Activated naive CD4-positive, alpha-beta T cell (primary cell): Measurements from ENCODE around the gene GPHA2.

Experiments used
- DNase-seq, 4 experiments: peaks; one replicate each; lab custom pipeline; 2025; lab: John Stamatoyannopoulos, UW

GPHA2 gene

GRCh38 chr11:64909653-64910343, 25.9 kb downstream of the GPHA2 start:
- no peak for DNase-seq

GRCh38 chr11:64908766-64909165, 26.9 kb downstream of the GPHA2 start:
- DNase-seq, result no peak

GRCh38 chr11:64906314-64906635, 29.4 kb downstream of the GPHA2 start:
- DNase-seq, result no peak

DNA sequence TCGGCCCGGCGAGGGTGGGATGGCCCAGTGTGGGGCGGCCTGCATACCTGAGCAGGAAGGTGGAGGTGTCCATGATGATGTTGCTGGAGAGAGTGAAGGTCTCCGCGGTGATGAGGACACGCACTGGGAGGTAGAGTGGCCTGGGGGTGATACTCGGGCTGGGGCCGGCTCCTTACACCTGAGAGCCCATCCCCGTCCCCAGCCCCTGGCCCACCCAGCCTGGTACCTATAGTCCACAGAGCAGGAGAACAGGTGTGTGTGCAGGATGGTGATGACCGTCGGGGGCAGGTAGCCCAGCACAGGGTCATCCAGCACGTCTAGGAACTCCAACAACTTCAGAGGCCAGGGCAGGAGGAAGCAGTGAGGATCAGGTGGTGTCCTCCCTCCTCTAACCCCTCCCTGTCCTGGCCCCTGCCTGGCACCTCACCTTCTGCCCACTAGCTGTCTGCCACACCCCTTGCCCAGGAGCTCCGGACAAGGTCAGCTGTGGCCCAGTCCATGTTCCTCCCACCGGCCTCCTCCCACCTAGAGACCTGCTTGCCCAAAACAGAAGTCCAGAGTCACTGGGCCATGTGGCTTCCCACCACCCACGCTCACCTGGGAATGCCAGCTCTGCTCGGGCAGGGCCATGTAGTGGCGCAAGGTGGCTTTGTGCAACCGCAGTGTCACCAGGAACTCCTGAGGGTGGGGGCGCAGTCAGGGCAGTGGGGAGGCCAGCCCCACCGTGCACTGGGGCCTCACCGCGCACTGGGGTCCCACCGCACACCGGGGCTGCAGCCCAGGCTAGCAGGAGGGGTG, 30.0 kb downstream of the GPHA2 start:
- no peak for DNase-seq

- no peak for DNase-seq
These were observed 32.3 kb downstream of the GPHA2 start for GRCh38 chr11:64903291-64903833.

DNA sequence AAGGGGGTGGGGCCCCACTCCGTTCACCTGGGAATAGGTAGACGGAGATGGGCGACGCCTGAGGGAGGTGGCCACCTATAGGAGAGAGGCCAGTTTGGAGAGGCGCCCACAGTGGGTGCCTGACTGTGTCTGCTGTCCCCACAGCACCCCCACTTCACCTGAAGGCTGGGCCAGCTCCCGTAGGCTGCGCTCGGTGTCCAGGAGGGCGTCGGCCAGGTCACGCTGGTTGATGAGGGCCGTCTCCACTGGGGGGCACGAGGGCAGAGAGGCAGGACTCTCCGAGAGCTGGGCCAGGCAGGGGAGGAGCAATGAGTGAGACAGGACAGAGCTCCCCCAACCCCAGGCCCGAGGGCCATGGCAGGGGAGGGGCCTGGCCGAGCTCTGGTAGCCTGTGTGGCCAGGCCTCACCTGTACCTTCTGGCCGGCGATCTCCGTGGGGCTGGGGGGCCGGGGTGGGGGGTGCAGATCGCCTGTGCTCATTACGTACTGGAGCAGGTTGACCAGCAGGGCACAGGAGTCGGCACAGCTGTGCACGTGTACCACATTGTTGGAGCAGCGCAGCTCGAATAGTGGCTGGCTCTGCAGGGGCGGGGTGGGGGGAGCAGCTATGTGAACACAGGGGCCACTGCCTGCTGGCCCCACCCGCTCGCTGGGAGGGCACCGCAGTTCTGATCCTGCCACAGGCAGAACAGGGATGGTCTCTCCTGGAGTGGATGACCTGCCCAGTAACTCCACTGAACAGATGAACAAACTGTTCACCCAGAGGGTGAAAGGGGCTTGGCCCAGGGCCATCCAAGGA, 33.4 kb downstream of the GPHA2 start:
- DNase-seq, result no peak

- DNase-seq, result no peak
These were observed 34.9 kb downstream of the GPHA2 start for GRCh38 chr11:64900774-64901173.

- peak in 1 of 4 experiments; percentile 25 for DNase-seq
These were observed 35.4 kb downstream of the GPHA2 start for GRCh38 chr11:64900263-64900678.

GRCh38 chr11:64898541-64898940, 37.2 kb downstream of the GPHA2 start:
- DNase-seq, result no peak

DNA sequence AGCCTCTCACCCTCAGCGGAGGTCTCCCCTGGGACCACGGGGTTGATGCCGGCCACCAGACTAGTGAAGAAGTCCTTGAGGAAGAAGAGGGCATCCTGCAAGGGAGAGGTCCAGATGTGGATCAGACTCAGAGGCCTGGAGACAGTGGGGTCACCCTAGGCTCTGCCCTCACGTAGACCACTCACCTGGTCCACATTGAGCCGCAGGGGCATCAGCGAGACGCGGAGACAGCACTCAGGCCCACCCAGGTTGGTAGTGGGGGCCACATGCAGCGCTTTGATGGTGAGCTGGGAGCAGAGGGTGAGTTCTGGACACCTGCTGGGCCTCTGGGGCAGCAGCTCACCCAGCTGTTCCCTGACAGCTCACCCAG, 37.6 kb downstream of the GPHA2 start:
- no peak for DNase-seq

DNA sequence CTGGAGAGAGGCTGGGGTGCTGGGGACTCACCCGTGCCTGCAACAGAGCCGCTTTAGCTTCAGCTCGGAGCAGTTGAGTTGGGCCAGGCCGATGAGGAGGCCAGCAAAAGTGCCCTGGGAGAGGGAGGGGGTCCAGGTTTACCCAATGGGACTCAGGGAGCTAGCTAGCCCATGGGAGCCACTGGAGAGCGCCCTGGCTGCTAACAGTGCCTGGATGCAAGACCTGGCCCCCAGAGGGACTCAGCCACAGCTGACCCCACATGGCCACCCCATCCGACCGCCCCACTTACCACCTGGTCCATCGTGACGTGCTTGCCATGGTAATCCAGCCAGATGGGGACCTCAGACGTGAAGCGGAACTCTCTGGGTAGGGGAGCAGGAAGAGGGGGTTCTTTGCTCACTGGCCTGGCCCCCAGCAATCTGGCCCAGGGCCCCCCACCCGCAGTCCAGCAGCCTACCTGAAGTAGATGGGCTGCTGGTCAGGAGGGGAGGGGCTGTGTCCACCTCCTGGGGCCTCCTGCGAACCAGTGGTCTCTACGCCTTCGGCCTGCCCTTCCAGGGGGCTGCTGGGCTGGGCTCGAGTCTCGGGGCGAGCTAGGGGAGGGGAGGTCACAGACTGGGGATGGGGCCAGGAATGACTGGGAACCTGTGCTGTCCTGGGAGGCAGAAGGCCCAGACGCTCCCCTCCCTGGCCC, 38.2 kb downstream of the GPHA2 start:
- DNase-seq, result no peak

DNA sequence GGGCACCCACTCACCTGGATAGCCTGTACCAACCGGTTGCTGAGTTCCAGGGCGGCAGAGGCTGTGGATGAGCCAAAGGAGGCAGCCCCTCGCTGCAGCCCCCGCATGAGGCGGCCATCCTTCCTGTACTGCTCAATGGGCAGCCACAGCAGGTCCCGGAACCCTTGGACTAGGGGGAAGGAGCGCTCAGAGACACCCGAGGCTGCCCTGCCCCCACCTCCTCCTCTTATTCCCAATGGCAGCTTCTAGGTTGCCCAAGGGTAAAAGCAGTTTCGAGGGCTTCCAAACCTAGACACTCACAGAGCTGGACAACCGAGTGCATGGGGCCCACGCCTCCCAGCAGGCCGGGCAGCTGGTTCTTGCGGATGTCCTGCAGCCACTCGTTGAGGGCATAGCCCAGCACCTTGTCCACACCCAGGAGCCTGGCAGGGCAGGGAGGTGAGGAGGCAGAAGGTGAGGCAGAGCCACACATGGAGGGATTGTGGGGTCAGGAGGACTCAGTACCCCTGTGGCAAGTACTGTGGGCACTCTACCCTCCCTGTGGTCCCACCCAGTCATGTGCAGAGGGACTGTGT, 39.2 kb downstream of the GPHA2 start:
- no peak for DNase-seq

DNA sequence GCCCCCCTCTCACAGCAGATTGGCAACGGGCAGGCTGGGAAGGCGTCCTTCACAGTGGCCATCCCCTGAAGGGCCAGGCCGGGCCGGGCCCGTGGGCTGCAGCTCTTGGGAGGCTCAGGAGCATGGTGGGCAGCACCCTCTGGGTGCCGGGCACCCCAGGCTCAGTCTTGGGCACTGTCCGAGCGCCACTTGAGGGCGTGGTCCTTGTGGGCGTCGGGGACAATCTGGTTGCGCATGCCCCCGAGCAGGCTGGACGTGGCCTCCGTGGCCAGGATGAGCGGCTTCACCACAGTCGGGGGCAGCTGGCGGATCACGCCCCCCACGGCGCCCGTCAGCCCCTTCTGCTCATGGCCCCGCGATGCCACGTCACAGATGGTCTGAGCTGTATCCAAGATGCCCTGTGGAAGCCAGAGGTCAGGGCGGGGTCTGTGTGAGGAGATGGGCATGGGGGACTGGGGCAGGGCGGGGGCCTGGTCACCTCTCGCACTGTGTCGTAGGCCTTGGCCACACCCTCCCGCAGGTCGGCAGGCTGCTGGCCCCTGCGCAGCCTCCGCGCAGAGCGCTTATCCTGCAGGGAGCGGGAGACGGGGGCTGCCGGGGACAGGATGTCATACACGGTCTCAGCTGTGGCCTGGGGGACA, 40.8 kb downstream of the GPHA2 start:
- DNase-seq, result no peak

DNA sequence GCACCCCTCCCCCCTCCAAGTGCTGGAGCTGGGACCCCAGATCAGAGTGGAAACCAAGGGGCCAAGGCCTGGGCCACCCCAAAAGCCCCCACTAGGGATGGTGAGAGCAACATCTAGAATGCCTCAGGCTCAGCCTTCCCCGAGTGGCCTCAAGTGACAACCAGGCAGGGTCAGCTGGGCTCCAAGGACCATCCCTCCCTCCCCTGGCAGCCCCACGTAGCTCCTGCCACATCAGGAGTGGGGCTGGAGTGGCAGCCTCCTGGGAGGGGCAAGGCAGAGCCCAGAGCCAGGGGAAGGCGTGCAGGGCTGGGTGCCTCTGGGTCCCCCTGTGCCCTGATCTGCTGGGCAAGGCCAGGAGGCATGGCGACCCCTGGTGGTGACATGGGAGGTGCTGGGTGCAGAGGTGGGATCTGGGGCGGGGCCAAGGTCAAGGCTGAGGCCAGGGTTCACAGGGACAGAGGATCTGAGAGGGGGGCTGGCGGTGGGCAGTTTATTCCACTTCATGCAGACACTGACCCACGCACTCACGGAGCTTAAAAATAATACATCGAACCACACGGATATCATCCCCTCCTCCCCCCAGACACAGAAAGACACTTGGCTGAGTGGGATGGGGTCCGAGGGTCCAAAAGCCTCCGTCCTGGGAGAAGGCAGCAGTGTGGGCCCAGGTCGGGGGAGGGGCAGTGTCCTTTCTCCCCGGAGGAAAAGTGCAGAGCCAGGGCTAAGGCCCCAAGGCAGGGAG, 41.5 kb downstream of the GPHA2 start:
- peak; percentile 79 to 95 (median 90) for DNase-seq

DNA sequence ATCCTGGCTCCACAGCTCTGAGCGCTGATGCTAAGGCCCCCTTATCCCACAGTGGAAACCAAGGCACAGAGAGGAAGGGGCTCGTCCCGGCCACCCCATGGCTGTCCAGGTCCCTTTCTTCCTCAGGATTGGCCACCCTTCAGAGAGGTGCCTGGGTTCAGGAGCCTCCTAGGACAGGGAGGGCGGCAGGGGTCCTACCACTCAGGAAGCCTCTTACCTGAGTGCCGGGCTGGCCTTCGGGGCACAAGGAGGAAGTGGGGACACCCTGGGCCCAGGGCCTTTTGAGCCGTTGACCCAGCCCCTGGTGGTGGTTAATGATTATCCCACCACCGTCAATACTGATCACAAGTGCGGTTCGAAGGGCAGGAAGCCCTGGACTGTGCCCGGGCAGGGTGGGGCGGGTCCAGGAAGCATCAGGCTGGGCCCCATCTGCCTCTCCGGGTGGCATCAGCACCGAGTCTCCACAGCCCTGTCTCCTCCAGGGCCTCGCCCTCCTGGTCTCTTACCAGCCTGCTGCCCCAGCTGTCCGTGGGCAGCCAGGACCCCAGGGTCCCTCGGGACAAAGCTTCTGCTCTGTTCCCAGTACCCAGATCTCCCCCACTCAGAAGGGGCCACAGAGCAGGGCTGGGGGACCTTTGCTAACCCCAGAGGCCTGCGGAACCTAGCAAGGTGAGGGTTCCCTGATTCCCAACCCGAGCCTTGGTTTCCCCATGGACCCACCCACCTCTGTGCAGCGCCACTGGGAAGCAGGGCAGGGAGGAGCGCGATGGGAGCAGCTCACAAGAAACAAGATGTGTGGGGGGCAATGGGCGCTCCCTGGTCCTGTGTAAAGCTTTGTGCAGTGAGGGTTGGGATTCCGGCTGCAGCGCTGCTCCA, 42.3 kb downstream of the GPHA2 start:
- no peak for DNase-seq

DNA sequence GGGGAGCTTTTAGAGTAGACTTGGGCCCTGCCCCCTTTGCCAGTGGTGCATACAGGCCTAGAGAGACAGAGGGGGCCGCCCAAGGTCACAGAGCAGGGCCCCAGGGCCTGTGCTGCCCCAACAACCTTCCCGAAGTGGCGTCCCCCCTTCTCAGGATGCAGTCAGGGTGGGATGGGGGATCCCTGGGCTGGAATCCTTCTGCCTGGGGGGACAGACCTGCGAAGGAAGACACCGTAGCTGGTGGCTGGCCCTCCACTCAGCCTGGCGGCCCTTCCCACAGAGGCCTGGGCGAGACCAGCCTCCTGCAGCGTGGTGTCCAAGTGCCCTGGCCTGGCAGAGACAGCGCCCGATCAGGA, 42.9 kb downstream of the GPHA2 start:
- DNase-seq, result no peak

GRCh38 chr11:64892411-64892831, 43.3 kb downstream of the GPHA2 start:
- DNase-seq, result no peak

- DNase-seq, result no peak
These were observed 43.8 kb downstream of the GPHA2 start for GRCh38 chr11:64891880-64892279.

GRCh38 chr11:64891215-64891848, 44.4 kb downstream of the GPHA2 start:
- DNase-seq, result no peak
